Measurements from ENCODE around the gene TMEM100.

GRCh38 chr17:55730808-55731207 lies 8.1 kb upstream of the TMEM100 start:
- TF ChIP-seq CTCF (IDR thresholded peaks at IDR 0.05): no peak
- no peak for TF ChIP-seq POLR2A (IDR thresholded peaks at IDR 0.05)

Measured in body of pancreas (tissue), 4 donors.